ENCODE results near the gene SH3PXD2B.

- peak; percentile 73 to 83 (median 78) for TF ChIP-seq CTCF (IDR thresholded peaks at IDR 0.05 in 2 of 3, conservative IDR thresholded peaks at IDR 0.05 in 1 of 3; ENCODE audit: control insufficient read depth in 2 of 3, extremely low read depth in 1 of 3, insufficient read depth in 1 of 3, low read depth in 3 of 3, low read length in 3 of 3)
- no peak for TF ChIP-seq REST (IDR thresholded peaks at IDR 0.05; ENCODE audit: low read depth, low read length)
- no peak for TF ChIP-seq EZH2 (IDR thresholded peaks at IDR 0.05; ENCODE audit: borderline replicate concordance, control insufficient read depth, low read depth, low read length)
- TF ChIP-seq ASH2L (IDR thresholded peaks at IDR 0.05; ENCODE audit: borderline replicate concordance, low read depth): no peak
- no peak for TF ChIP-seq BRCA1 (IDR thresholded peaks at IDR 0.05; ENCODE audit: low read depth, low read length)
- TF ChIP-seq CEBPB (IDR thresholded peaks at IDR 0.05; ENCODE audit: borderline replicate concordance in 1 of 2, low read depth in 2 of 2, low read length in 2 of 2): no peak
- no peak for TF ChIP-seq POLR2AphosphoS5 (IDR thresholded peaks at IDR 0.05; ENCODE audit: low read length)
- no peak for TF ChIP-seq CBFB (IDR thresholded peaks at IDR 0.05; ENCODE audit: low read depth)
- TF ChIP-seq SMC3 (IDR thresholded peaks at IDR 0.05; ENCODE audit: borderline replicate concordance, low read length): peak; percentile 90
- no peak for TF ChIP-seq EP300 (IDR thresholded peaks at IDR 0.05; ENCODE audit: borderline replicate concordance in 1 of 2, control insufficient read depth in 1 of 2, low read depth in 2 of 2, low read length in 2 of 2)
- no peak for TF ChIP-seq RFX5 (IDR thresholded peaks at IDR 0.05; ENCODE audit: low read depth, low read length)
Observed at GRCh38 chr5:172479034-172479783, 24.9 kb upstream of the SH3PXD2B start.

All from GM12878 (cell line).